HEK293 (cell line): ENCODE results near the gene SFTPD.

Source experiments
- CTCF ChIA-PET: fragments of 350-600 bp; formaldehyde crosslinking; extraction: SDS; loops from one replicate; lab custom pipeline; 2021; ENCODE audit warnings: antibody characterized with exemption; lab: Yijun Ruan, JAX
- POLR2A ChIA-PET: fragments of 300-600 bp; formaldehyde crosslinking; extraction: SDS; loops from one replicate; lab custom pipeline; 2020; ENCODE audit warnings: antibody characterized with exemption, inconsistent platforms; lab: Yijun Ruan, JAX
- H3K27ac ChIP-seq: fragments of 200-500 bp; sonication (Bioruptor generic); 2 replicates; pipeline ENCODE4 v1.5.1; 2014; ENCODE audit warnings: low read depth, low read length, control low read depth, inconsistent platforms; ENCODE audit errors: extremely low read depth
- H3K36me3 ChIP-seq, 2 experiments: fragments of 200-500 bp in 1 of 2; sonication (Bioruptor generic) in 1 of 2; 1 replicate in 1 of 2; 2 replicates in 1 of 2; pipeline ENCODE4 v1.5.1; 2014 to 2017; ENCODE audit warnings: inconsistent platforms in 2 of 2, low read length in 2 of 2; ENCODE audit not compliant: control insufficient read depth in 2 of 2, insufficient read depth in 1 of 2
- H3K4me1 ChIP-seq: fragments of 200-500 bp; sonication (Bioruptor generic); 2 replicates; pipeline ENCODE4 v1.5.1; 2014; ENCODE audit warnings: mild to moderate bottlenecking, low read length, inconsistent platforms; ENCODE audit not compliant: control insufficient read depth, insufficient read depth
- H3K4me3 ChIP-seq: 2 replicates; pipeline ENCODE4 v1.5.1; 2011; ENCODE audit warnings: low read depth, mild to moderate bottlenecking, control low read depth, low read length, moderate library complexity
- H3K9me3 ChIP-seq: fragments of 200-500 bp; sonication (Bioruptor generic); 2 replicates; pipeline ENCODE4 v1.5.1; 2014; ENCODE audit warnings: low read depth, low read length, inconsistent platforms; ENCODE audit not compliant: control insufficient read depth, insufficient read depth
- BCL11B ChIP-seq: fragments of 450-650 bp; formaldehyde crosslinking; IDR thresholded peaks from 2 replicates; pipeline ENCODE4 v1.5.1; 2016; ENCODE audit warnings: low read depth, missing biosample characterization, missing genetic modification characterization
- GFI1B ChIP-seq: fragments of 450-650 bp; formaldehyde crosslinking; IDR thresholded peaks from 2 replicates; pipeline ENCODE4 v1.5.1; 2016; ENCODE audit warnings: missing biosample characterization, missing genetic modification characterization
- GLI2 ChIP-seq: fragments of 450-650 bp; formaldehyde crosslinking; IDR thresholded peaks from 2 replicates; pipeline ENCODE4; 2017; ENCODE audit warnings: missing biosample characterization, missing genetic modification characterization, low read depth, borderline replicate concordance
- HOXC10 ChIP-seq: sonication (generic); formaldehyde crosslinking; IDR thresholded peaks from 2 replicates; pipeline ENCODE4 v1.8.1; 2023; ENCODE audit warnings: mild to moderate bottlenecking, missing genetic modification reagents
- PBX3 ChIP-seq: sonication (generic); formaldehyde crosslinking; IDR thresholded peaks from 2 replicates; pipeline ENCODE4 v1.8.1; 2022; ENCODE audit warnings: mild to moderate bottlenecking, moderate library complexity, missing genetic modification reagents
- PRDM2 ChIP-seq: fragments of 450-650 bp; formaldehyde crosslinking; IDR thresholded peaks from 2 replicates; pipeline ENCODE4 v1.5.1; 2016; ENCODE audit warnings: missing biosample characterization, missing genetic modification characterization, borderline replicate concordance
- SALL2 ChIP-seq: fragments of 450-650 bp; formaldehyde crosslinking; IDR thresholded peaks from 2 replicates; pipeline ENCODE4 v1.5.0; 2017; ENCODE audit warnings: missing biosample characterization, mild to moderate bottlenecking, missing genetic modification characterization, borderline replicate concordance
- SP7 ChIP-seq: fragments of 450-650 bp; formaldehyde crosslinking; IDR thresholded peaks from 2 replicates; pipeline ENCODE4 v1.5.1; 2016; ENCODE audit warnings: missing biosample characterization, missing genetic modification characterization
- YY1 ChIP-seq: fragments of 450-650 bp; formaldehyde crosslinking; IDR thresholded peaks from 2 replicates; pipeline ENCODE4 v1.5.1; 2018; ENCODE audit warnings: missing biosample characterization, missing genetic modification characterization
- ZBTB48 ChIP-seq: fragments of 450-650 bp; formaldehyde crosslinking; IDR thresholded peaks from 2 replicates; pipeline ENCODE4 v1.5.1; 2016; ENCODE audit warnings: missing biosample characterization, missing genetic modification characterization
- ZNF148 ChIP-seq: fragments of 450-650 bp; formaldehyde crosslinking; IDR thresholded peaks from 2 replicates; pipeline ENCODE4 v1.5.0; 2017; ENCODE audit warnings: missing biosample characterization, missing genetic modification characterization, borderline replicate concordance
- ZNF16 ChIP-seq: fragments of 450-650 bp; formaldehyde crosslinking; IDR thresholded peaks from 2 replicates; pipeline ENCODE4 v1.5.1; 2016; ENCODE audit warnings: low read depth, missing biosample characterization, missing genetic modification characterization
- ZNF2 ChIP-seq: fragments of 450-650 bp; formaldehyde crosslinking; IDR thresholded peaks from 2 replicates; pipeline ENCODE4 v1.5.1; 2016; ENCODE audit warnings: missing biosample characterization, missing genetic modification characterization
- ZNF202 ChIP-seq: fragments of 450-650 bp; formaldehyde crosslinking; IDR thresholded peaks from 2 replicates; pipeline ENCODE4 v1.5.1; 2016; ENCODE audit warnings: missing biosample characterization, missing genetic modification characterization, borderline replicate concordance
- ZNF239 ChIP-seq: fragments of 450-650 bp; formaldehyde crosslinking; IDR thresholded peaks from 2 replicates; pipeline ENCODE4 v1.5.1; 2016; ENCODE audit warnings: missing biosample characterization, missing genetic modification characterization
- ZNF248 ChIP-seq: fragments of 450-650 bp; formaldehyde crosslinking; IDR thresholded peaks from 2 replicates; pipeline ENCODE4 v1.5.1; 2017; ENCODE audit warnings: missing biosample characterization, missing genetic modification characterization
- ZNF366 ChIP-seq: fragments of 450-650 bp; formaldehyde crosslinking; conservative IDR thresholded peaks from 2 replicates; pipeline ENCODE4 v1.5.1; 2016; ENCODE audit warnings: missing biosample characterization, missing genetic modification characterization
- ZNF473 ChIP-seq: fragments of 450-650 bp; formaldehyde crosslinking; IDR thresholded peaks from 2 replicates; pipeline ENCODE4 v1.5.1; 2017; ENCODE audit warnings: missing biosample characterization, missing genetic modification characterization
- ZNF660 ChIP-seq: fragments of 450-650 bp; IDR thresholded peaks from 2 replicates; pipeline ENCODE4 v1.5.1; 2018; ENCODE audit warnings: missing biosample characterization, mild to moderate bottlenecking, missing genetic modification characterization

The SFTPD gene

GRCh38 chr10:79946271-79947082 is 2.4 kb downstream of the SFTPD start:
- Histone ChIP-seq H3K36me3 (no peaks in the 10 kb centered on the region), H3K27ac (no peak overlapping the region), H3K9me3 (no peaks in the 10 kb centered on the region), H3K4me3 (no peak overlapping the region), H3K4me1 (no peaks in the 10 kb centered on the region)
- POLR2A ChIA-PET: no interaction called here
- no peak for TF ChIP-seq HOXC10 (CRISPR knock-in tag)
- TF ChIP-seq ZNF148: no peak
- no peak for TF ChIP-seq ZNF202
- TF ChIP-seq ZNF2 (tag by site-specific recombination): no peak
- TF ChIP-seq SALL2 (tag by site-specific recombination): no peak
- no peak for TF ChIP-seq GFI1B (tag by site-specific recombination)
- no peak for TF ChIP-seq GLI2 (tag by site-specific recombination)
- no peak for TF ChIP-seq ZBTB48 (tag by site-specific recombination)
- TF ChIP-seq ZNF239 (tag by site-specific recombination): no peak
- no peak for TF ChIP-seq YY1 (tag by site-specific recombination)
- no peak for TF ChIP-seq ZNF473 (tag by site-specific recombination)
- no peak for TF ChIP-seq ZNF16 (tag by site-specific recombination)
- TF ChIP-seq ZNF248 (tag by site-specific recombination): no peak
- TF ChIP-seq PRDM2 (tag by site-specific recombination): no peak
- CTCF ChIA-PET: no interaction called here

GRCh38 chr10:79944428-79945395 is 4.2 kb downstream of the SFTPD start:
- no peaks in the 10 kb centered on the region for H3K9me3 ChIP-seq
- CTCF ChIA-PET: no interaction called here
- POLR2A ChIA-PET: no interaction called here
- no peak overlapping the region for H3K4me3 ChIP-seq
- no peaks in the 10 kb centered on the region for H3K36me3 ChIP-seq
- no peaks in the 10 kb centered on the region for H3K4me1 ChIP-seq
- H3K27ac ChIP-seq: no peak overlapping the region
- TF ChIP-seq BCL11B (tag by site-specific recombination) (no peak), ZNF660 (tag by site-specific recombination) (no peak), ZNF366 (tag by site-specific recombination) (no peak), PBX3 (CRISPR knock-in tag) (no peak), SP7 (tag by site-specific recombination) (no peak)
